GM19455 (cell line): Measurements from ENCODE around the gene PLK1.
"Not testable (repeated sequence)": the region's sequence is repeated elsewhere in the genome, so short reads cannot be mapped to it uniquely, and the experiment has no call there.

Experiments used
- ATAC-seq: cut with Tn5 transposase; IDR thresholded peaks from one replicate; pipeline ENCODE4 v1.9.1; 2021; ENCODE audit not compliant: unreplicated experiment

PLK1 gene

GRCh38 chr16:23678430-23679273, at the start of gene PLK1:
TSS of gene PLK1 (plus strand) at chr16:23678889. CDS start at chr16:23678933, 44 bp downstream.
- ATAC-seq: peak; percentile 83

- no peak for ATAC-seq
These were observed 49.2 kb upstream of the PLK1 start for GRCh38 chr16:23629516-23629915.

- ATAC-seq: not testable (repeated sequence)
These were observed 46.8 kb upstream of the PLK1 start for GRCh38 chr16:23631874-23632273.

- ATAC-seq: no peak
These were observed 44.1 kb upstream of the PLK1 start for GRCh38 chr16:23634461-23635036.

GRCh38 chr16:23635958-23636357, 42.7 kb upstream of the PLK1 start:
- ATAC-seq: no peak

GRCh38 chr16:23640615-23640930, 38.1 kb upstream of the PLK1 start:
- peak; percentile 8 for ATAC-seq

- peak; percentile 92 for ATAC-seq
These were observed 37.5 kb upstream of the PLK1 start, which contains the start of the genes DCTN5 and PALB2 for GRCh38 chr16:23640931-23641765. TSS of gene DCTN5 (plus strand) at chr16:23641466. CDS start at chr16:23641543, 77 bp downstream. TSS of gene PALB2 (minus strand) at chr16:23641310. CDS start at chr16:23641157, 153 bp downstream.

GRCh38 chr16:23642246-23642774, 36.4 kb upstream of the PLK1 start:
- ATAC-seq: no peak

GRCh38 chr16:23650674-23651416, 27.8 kb upstream of the PLK1 start:
- ATAC-seq: no peak

GRCh38 chr16:23651943-23652468, 26.7 kb upstream of the PLK1 start:
- ATAC-seq: no peak

- no peak for ATAC-seq
These were observed 14.8 kb upstream of the PLK1 start for GRCh38 chr16:23663918-23664317.

GRCh38 chr16:23666571-23667354, 11.9 kb upstream of the PLK1 start:
- ATAC-seq: no peak

- ATAC-seq: no peak
These were observed 11.4 kb upstream of the PLK1 start for GRCh38 chr16:23667355-23667659.

GRCh38 chr16:23668225-23668624, 10.5 kb upstream of the PLK1 start:
- ATAC-seq: no peak

GRCh38 chr16:23668873-23669272, 9.8 kb upstream of the PLK1 start:
- no peak for ATAC-seq

- ATAC-seq: peak; percentile 91
These were observed 8.4 kb upstream of the PLK1 start for GRCh38 chr16:23670137-23670776.

- no peak for ATAC-seq
These were observed 4.6 kb upstream of the PLK1 start for GRCh38 chr16:23673971-23674614.

GRCh38 chr16:23676924-23677480, 1.7 kb upstream of the PLK1 start:
- no peak for ATAC-seq
